ENCODE results near the gene LPCAT2.

The LPCAT2 gene

GRCh38 chr16:55621771-55622170, 112.9 kb downstream of the LPCAT2 start:
- no peaks in the 10 kb centered on the region for H3K27me3 ChIP-seq (ENCODE audit: control insufficient read depth, insufficient read depth, low read length, poor library complexity, severe bottlenecking)
- no peaks in the 10 kb centered on the region for H3K9me3 ChIP-seq (ENCODE audit: control insufficient read depth, low read length)
- no peaks in the 10 kb centered on the region for H3K4me1 ChIP-seq (ENCODE audit: control insufficient read depth, insufficient read depth, low read length)
- H3K36me3 ChIP-seq (ENCODE audit: control insufficient read depth, insufficient read depth, low read length): no peaks in the 10 kb centered on the region
- no peak overlapping the region for H3K4me3 ChIP-seq (ENCODE audit: insufficient read depth, low read depth, low read length)
- H3K27ac ChIP-seq (ENCODE audit: insufficient read depth, low read depth, low read length, poor library complexity, severe bottlenecking): no peak overlapping the region

- no peaks in the 10 kb centered on the region for H3K27me3 ChIP-seq (ENCODE audit: control insufficient read depth, insufficient read depth, low read length, poor library complexity, severe bottlenecking)
- H3K27ac ChIP-seq (ENCODE audit: insufficient read depth, low read depth, low read length, poor library complexity, severe bottlenecking): no peak overlapping the region
- no peaks in the 10 kb centered on the region for H3K9me3 ChIP-seq (ENCODE audit: control insufficient read depth, low read length)
- no peaks in the 10 kb centered on the region for H3K36me3 ChIP-seq (ENCODE audit: control insufficient read depth, insufficient read depth, low read length)
- H3K4me3 ChIP-seq (ENCODE audit: insufficient read depth, low read depth, low read length): no peak overlapping the region
- 95% methylated on average over 2 to 3 of the region's 3 CpGs for WGBS, 2 experiments
- no peaks in the 10 kb centered on the region for H3K4me1 ChIP-seq (ENCODE audit: control insufficient read depth, insufficient read depth, low read length)
Observed at GRCh38 chr16:55622272-55622671, 113.4 kb downstream of the LPCAT2 start.

GRCh38 chr16:55622930-55623561, 114.2 kb downstream of the LPCAT2 start:
- Histone ChIP-seq H3K4me3 (ENCODE audit: insufficient read depth, low read depth, low read length) (no peak overlapping the region), H3K27ac (ENCODE audit: insufficient read depth, low read depth, low read length, poor library complexity, severe bottlenecking) (no peak overlapping the region), H3K9me3 (ENCODE audit: control insufficient read depth, low read length) (no peaks in the 10 kb centered on the region), H3K27me3 (ENCODE audit: control insufficient read depth, insufficient read depth, low read length, poor library complexity, severe bottlenecking) (no peaks in the 10 kb centered on the region), H3K4me1 (ENCODE audit: control insufficient read depth, insufficient read depth, low read length) (no peaks in the 10 kb centered on the region), H3K36me3 (ENCODE audit: control insufficient read depth, insufficient read depth, low read length) (no peaks in the 10 kb centered on the region)
- WGBS, 2 experiments: 39 to 42% methylated on average over 8 of the region's 8 CpGs

GRCh38 chr16:55623640-55624039, 114.8 kb downstream of the LPCAT2 start:
- WGBS, 2 experiments: 36 to 40% methylated on average over 1 of the region's 2 CpGs
- Histone ChIP-seq H3K9me3 (ENCODE audit: control insufficient read depth, low read length) (no peaks in the 10 kb centered on the region), H3K27me3 (ENCODE audit: control insufficient read depth, insufficient read depth, low read length, poor library complexity, severe bottlenecking) (no peaks in the 10 kb centered on the region), H3K4me1 (ENCODE audit: control insufficient read depth, insufficient read depth, low read length) (no peaks in the 10 kb centered on the region), H3K36me3 (ENCODE audit: control insufficient read depth, insufficient read depth, low read length) (no peaks in the 10 kb centered on the region), H3K4me3 (ENCODE audit: insufficient read depth, low read depth, low read length) (no peak overlapping the region), H3K27ac (ENCODE audit: insufficient read depth, low read depth, low read length, poor library complexity, severe bottlenecking) (no peak overlapping the region)

GRCh38 chr16:55624696-55625095, 115.8 kb downstream of the LPCAT2 start:
- H3K9me3 ChIP-seq (ENCODE audit: control insufficient read depth, low read length): no peaks in the 10 kb centered on the region
- no peaks in the 10 kb centered on the region for H3K27me3 ChIP-seq (ENCODE audit: control insufficient read depth, insufficient read depth, low read length, poor library complexity, severe bottlenecking)
- no peaks in the 10 kb centered on the region for H3K36me3 ChIP-seq (ENCODE audit: control insufficient read depth, insufficient read depth, low read length)
- H3K4me3 ChIP-seq (ENCODE audit: insufficient read depth, low read depth, low read length): no peak overlapping the region
- WGBS, 2 experiments: 90 to 94% methylated on average over 5 of the region's 5 CpGs
- H3K4me1 ChIP-seq (ENCODE audit: control insufficient read depth, insufficient read depth, low read length): no peaks in the 10 kb centered on the region
- H3K27ac ChIP-seq (ENCODE audit: insufficient read depth, low read depth, low read length, poor library complexity, severe bottlenecking): no peak overlapping the region

- no peaks in the 10 kb centered on the region for H3K9me3 ChIP-seq (ENCODE audit: control insufficient read depth, low read length)
- no peaks in the 10 kb centered on the region for H3K27me3 ChIP-seq (ENCODE audit: control insufficient read depth, insufficient read depth, low read length, poor library complexity, severe bottlenecking)
- no peak overlapping the region for H3K27ac ChIP-seq (ENCODE audit: insufficient read depth, low read depth, low read length, poor library complexity, severe bottlenecking)
- H3K4me3 ChIP-seq (ENCODE audit: insufficient read depth, low read depth, low read length): no peak overlapping the region
- H3K4me1 ChIP-seq (ENCODE audit: control insufficient read depth, insufficient read depth, low read length): no peaks in the 10 kb centered on the region
- 91 to 93% methylated on average over 3 of the region's 3 CpGs for WGBS, 2 experiments
- no peaks in the 10 kb centered on the region for H3K36me3 ChIP-seq (ENCODE audit: control insufficient read depth, insufficient read depth, low read length)
Observed at GRCh38 chr16:55625843-55626242, 117.0 kb downstream of the LPCAT2 start.

- H3K27me3 ChIP-seq (ENCODE audit: control insufficient read depth, insufficient read depth, low read length, poor library complexity, severe bottlenecking): no peaks in the 10 kb centered on the region
- no peaks in the 10 kb centered on the region for H3K9me3 ChIP-seq (ENCODE audit: control insufficient read depth, low read length)
- 87% methylated on average over 6 of the region's 6 CpGs for WGBS, 2 experiments
- no peak overlapping the region for H3K27ac ChIP-seq (ENCODE audit: insufficient read depth, low read depth, low read length, poor library complexity, severe bottlenecking)
- no peak overlapping the region for H3K4me3 ChIP-seq (ENCODE audit: insufficient read depth, low read depth, low read length)
- no peaks in the 10 kb centered on the region for H3K36me3 ChIP-seq (ENCODE audit: control insufficient read depth, insufficient read depth, low read length)
- no peaks in the 10 kb centered on the region for H3K4me1 ChIP-seq (ENCODE audit: control insufficient read depth, insufficient read depth, low read length)
Observed at GRCh38 chr16:55628306-55628968, 119.6 kb downstream of the LPCAT2 start.

GRCh38 chr16:55630774-55631173, 121.9 kb downstream of the LPCAT2 start:
- Histone ChIP-seq H3K27me3 (ENCODE audit: control insufficient read depth, insufficient read depth, low read length, poor library complexity, severe bottlenecking) (no peaks in the 10 kb centered on the region), H3K9me3 (ENCODE audit: control insufficient read depth, low read length) (no peaks in the 10 kb centered on the region), H3K4me1 (ENCODE audit: control insufficient read depth, insufficient read depth, low read length) (no peaks in the 10 kb centered on the region), H3K27ac (ENCODE audit: insufficient read depth, low read depth, low read length, poor library complexity, severe bottlenecking) (no peak overlapping the region), H3K36me3 (ENCODE audit: control insufficient read depth, insufficient read depth, low read length) (no peaks in the 10 kb centered on the region), H3K4me3 (ENCODE audit: insufficient read depth, low read depth, low read length) (no peak overlapping the region)

- no peaks in the 10 kb centered on the region for H3K36me3 ChIP-seq (ENCODE audit: control insufficient read depth, insufficient read depth, low read length)
- no peaks in the 10 kb centered on the region for H3K9me3 ChIP-seq (ENCODE audit: control insufficient read depth, low read length)
- H3K27ac ChIP-seq (ENCODE audit: insufficient read depth, low read depth, low read length, poor library complexity, severe bottlenecking): no peak overlapping the region
- H3K27me3 ChIP-seq (ENCODE audit: control insufficient read depth, insufficient read depth, low read length, poor library complexity, severe bottlenecking): no peaks in the 10 kb centered on the region
- no peak overlapping the region for H3K4me3 ChIP-seq (ENCODE audit: insufficient read depth, low read depth, low read length)
- H3K4me1 ChIP-seq (ENCODE audit: control insufficient read depth, insufficient read depth, low read length): peaks cover 5% of the 10 kb centered on the region
Observed at GRCh38 chr16:55632259-55632658, 123.4 kb downstream of the LPCAT2 start.

GRCh38 chr16:55634193-55634592, 125.3 kb downstream of the LPCAT2 start:
- Histone ChIP-seq H3K36me3 (ENCODE audit: control insufficient read depth, insufficient read depth, low read length) (no peaks in the 10 kb centered on the region), H3K4me3 (ENCODE audit: insufficient read depth, low read depth, low read length) (no peak overlapping the region), H3K27ac (ENCODE audit: insufficient read depth, low read depth, low read length, poor library complexity, severe bottlenecking) (no peak overlapping the region), H3K4me1 (ENCODE audit: control insufficient read depth, insufficient read depth, low read length) (peaks cover 9% of the 10 kb centered on the region), H3K27me3 (ENCODE audit: control insufficient read depth, insufficient read depth, low read length, poor library complexity, severe bottlenecking) (no peaks in the 10 kb centered on the region), H3K9me3 (ENCODE audit: control insufficient read depth, low read length) (no peaks in the 10 kb centered on the region)

Data from ectodermal cell (in vitro differentiated cells).